Activated effector memory CD4-positive, alpha-beta T cell treated with anti-CD3 and anti-CD28 coated beads, Interleukin-2, amount 50 U/mL, for 16 hours (primary cell): ENCODE data around the gene RAB40B.

Experiments
- DNase-seq: peaks from one replicate; pipeline ENCODE4 v3.0.0-alpha.2; 2020

RAB40B gene

DNA sequence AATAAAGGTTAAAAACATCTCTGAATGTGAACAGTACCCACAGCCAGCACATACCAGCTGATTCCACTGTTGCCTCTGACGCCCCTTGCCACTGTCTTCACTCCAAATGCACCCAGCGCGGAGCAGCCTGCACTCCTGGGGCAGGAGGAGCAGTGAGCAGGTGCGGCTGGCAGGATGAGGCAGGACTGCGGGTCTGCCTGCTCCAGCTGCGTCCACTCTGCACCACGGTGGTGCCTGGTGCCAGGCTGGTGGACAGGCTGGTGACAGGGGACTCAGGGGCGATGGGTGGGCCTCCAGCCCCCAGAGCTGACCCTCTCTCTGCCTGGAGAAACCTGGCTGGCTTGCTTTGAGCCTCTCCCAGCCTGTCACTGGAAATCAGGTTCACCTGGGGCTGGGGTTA lies 9.4 kb downstream of the RAB40B start:
- DNase-seq, result no peak

DNA sequence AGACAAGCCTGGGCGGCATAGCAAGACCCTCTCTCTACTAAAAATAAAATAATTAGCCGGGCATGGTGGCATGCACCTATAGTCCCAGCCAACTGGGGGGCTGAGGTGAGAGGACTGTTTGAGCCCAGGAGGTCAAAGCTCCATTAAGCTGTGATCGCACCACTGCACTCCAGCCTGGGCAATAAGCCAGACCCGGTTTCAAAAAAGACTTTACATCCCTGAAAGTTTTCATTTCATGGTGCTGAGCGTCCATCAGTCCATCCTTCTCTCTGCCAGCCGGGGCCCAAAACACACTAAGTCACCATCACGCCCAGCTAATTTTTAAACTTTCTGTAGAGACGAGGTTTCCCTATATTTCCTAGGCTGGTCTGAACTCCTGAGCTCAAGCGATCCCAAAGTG lies 10.6 kb downstream of the RAB40B start:
- no peak for DNase-seq

DNA sequence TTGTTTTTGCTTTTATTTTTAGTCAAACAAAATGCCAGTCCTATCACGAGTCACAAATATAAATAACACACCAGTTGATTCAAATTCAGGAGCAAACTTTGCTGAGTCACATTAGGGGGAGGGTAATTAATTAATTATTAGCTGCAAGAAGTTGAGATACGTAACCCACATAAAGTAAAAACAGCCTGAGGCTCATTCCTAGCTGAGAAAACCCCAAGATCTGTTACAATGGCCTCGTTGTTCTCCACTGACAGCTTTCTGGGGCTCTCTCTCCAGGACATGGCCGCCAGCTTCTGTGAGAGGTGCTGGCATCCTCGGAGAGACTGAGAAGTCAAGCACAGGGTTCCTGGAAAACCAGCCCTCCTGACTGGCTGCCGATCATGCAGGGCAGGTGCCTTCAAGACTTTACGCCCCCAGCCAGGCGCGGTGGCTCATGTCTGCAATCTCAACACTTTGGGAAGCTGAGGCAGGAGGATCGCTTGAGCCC lies 11.1 kb downstream of the RAB40B start:
- no peak for DNase-seq

DNA sequence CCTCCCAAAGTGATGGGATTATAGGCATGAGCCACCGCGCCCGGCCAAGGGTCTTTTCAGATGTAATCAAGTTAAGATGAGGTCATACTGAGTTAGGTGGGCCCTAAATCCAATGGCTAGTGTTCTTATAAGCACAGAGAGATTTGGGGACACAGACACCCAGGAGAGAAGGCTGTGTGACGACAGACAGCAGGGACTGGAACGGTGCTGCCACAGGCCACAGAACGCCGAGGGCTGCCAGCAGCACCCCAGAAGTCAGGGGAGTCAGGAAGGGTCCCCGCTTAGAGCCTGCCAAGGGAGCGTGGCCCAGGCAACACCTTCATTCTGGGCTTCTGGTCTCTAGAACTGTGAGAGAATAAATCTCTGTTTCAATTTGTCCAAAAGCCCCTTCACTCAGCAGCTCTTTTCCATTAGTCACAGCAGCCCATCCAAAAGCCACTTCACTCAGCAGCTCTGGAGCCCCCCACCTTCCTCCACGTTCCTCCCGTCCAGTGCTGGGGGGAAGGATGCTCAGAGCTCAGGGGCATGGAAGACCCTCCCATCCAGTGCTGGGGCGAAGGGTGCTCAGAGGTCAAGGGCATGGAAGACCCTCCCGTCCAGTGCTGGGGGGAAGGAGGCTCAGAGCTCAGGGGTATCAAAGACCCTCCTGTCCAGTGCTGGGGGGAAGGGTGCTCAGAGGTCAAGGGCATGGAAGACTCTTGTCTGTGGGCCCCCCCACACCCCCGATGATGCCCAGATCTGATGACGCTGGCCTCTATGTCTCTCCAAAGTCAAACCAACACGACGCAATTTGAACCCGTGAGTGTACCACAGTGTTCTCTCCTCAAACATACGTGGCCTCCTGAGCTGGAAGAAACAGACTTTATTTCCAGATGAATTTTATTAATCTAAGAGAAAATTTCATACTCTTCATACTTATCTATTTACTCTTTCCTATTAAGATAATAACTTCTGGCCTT lies 11.9 kb downstream of the RAB40B start:
- no peak for DNase-seq

- DNase-seq, result no peak
Measured at GRCh38 chr17:82685291-82685690, 13.2 kb downstream of the RAB40B start.

GRCh38 chr17:82684228-82684841 lies 14.2 kb downstream of the RAB40B start:
- DNase-seq, result no peak

DNA sequence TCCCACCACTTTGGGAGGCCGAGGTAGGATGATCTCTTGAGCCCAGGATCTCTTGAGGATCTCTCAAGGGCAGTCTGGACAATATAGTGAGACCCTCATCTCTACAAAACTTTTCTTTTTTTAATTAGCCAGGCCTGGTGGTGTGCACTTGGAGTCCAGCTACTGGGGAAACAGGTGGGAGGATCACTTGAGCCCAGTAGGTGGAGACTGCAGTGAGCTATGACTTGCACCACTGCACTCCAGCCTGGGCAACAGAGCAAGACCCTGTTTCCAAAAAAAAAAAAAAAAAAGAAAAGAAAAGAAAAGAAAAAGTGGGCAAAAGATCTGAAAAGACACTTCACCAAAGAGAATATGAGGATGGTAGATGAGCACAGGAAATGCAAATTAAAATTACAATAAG lies 15.0 kb downstream of the RAB40B start:
- DNase-seq, result no peak

GRCh38 chr17:82681547-82681946 lies 17.0 kb downstream of the RAB40B start:
- DNase-seq, result no peak

DNA sequence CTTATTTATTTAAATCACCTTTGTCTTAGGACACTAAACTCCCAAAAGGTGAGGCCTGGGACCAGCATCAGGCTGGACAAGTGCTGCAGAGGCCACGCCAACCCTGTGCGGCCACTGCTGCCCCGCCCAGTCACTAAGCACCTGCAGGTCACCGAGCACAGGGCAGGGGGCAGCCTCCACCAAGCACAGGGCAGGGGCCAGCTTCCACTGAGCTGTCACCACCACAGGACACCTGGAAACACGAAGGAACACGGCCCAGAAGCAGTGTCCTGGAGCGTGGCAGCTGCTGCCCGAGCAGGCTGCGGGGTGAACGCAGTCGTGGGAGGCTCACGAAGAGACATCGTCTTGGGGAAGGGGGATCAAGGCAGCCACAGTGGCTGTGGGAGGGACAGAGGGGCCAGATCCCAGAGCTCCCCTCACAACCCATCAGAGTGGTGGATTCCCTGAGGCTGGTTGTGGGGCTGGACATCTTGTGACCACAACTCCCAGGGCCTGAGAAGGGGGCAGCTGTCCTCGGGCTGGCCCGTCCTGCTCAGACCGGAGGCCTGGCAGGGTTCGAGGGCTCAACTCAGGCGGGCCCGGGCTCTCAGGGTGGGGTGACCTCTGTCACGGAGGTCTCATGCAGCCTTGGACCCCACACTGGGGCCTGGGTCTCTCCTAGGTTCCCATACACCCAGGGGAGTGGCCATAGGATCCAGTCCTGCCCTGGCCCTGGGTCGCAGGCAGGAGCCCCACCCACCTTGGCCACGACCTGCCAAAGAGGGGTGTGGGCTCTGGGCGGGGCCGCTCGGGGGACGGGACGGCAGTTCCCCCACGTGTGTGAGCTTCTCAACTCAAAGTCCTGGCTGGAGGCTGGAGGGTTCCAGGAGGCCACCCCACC lies 18.7 kb downstream of the RAB40B start:
- DNase-seq, result peak; percentile 53

- DNase-seq, result peak; percentile 30
Measured at GRCh38 chr17:82678265-82678891, 20.1 kb downstream of the RAB40B start.

GRCh38 chr17:82677353-82677925 lies 21.1 kb downstream of the RAB40B start:
- peak; percentile 39 for DNase-seq

- peak; percentile 39 for DNase-seq
Measured at GRCh38 chr17:82675476-82676245, 22.8 kb downstream of the RAB40B start.

DNA sequence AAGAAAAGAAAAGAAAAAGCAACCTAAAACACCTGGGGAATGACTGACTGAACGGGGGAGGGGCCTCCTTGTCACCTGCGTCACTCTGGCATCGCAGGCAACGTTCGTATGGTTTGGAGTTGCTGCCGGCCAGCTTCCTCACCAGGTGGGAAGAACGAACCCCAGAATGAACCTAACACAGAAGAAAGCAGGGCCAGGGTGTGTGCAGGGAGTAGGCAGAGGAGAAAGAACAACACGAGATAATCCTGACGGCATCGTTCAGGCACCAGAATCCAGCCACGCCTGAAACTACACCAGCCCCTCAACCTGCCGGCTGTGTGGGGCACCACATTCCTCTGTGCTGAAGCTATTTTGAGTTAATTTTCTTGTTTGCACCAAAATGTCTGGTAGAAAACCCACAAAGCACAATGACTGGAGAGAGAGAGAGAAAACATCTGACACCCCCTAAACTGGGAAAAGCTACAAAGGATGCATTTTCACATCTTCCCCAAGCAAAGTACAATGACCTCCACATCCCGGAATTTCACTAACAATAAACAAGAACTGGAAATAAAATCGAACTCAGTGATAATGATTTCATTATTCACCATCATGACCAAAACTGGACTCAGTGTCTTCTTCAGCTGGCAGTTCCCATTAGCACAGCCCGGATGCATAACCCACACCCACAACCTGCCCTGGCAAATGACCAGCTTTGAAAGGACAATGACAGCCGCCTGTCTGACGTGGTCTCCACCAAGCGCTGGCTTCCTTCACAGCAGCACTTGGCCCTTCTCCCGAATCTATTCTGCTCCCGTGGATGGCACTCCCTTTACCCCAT lies 23.6 kb downstream of the RAB40B start:
- peak; percentile 22 for DNase-seq

DNA sequence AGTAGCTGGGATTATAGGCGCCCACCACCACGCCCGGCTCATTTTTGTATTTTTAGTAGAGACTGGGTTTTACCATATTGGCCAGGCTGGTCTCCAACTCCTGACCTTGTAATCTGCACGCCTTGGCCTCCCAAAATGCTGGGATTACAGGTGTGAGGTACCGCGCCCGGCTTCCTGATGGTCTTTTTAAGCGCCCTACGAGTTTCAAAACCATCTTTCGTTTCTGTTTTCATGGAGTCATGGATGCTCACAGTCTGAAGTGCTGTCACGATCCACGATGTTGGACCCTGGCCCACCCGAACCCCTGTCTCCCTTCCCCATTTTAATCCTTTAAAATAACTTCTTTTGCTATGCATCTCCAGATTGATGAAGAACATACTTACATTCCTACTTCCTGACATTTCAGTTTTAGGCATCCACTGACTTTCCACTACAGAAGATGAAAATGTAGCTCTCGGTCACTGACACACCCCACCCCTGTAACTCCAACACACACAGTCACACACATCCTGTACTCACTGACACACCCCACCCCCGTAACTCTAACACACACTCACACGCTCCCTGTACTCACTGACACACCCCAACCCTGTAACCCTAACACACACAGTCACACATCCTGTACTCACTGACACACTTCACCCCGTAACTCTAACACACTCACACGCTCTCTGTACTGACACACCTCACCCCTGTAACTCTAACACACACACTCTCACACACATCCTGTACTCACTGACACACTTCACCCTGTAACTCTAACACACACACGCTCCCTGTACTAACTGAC lies 27.6 kb downstream of the RAB40B start:
- DNase-seq, result peak; percentile 28

GRCh38 chr17:82668631-82669099 lies 29.8 kb downstream of the RAB40B start:
- peak; percentile 66 for DNase-seq

GRCh38 chr17:82668024-82668630 lies 30.4 kb downstream of the RAB40B start:
- peak; percentile 61 for DNase-seq

GRCh38 chr17:82667668-82668000 lies 30.9 kb downstream of the RAB40B start:
- DNase-seq, result peak; percentile 44

GRCh38 chr17:82666931-82667667 lies 31.4 kb downstream of the RAB40B start:
- peak; percentile 44 for DNase-seq
